CD4-positive, alpha-beta T cell (primary cell): ENCODE results near the gene PRSS56. TPM values are rescaled to one million over a fixed set of nuclear protein-coding genes. Genes with fewer than 3 reads are reported as not detected.

Source experiments
- ATAC-seq: fragments of 200-7000 bp; cut with Tn5 transposase; one replicate; pipeline ENCODE4 v1.10.0; 2022; ENCODE audit warnings: mild to moderate bottlenecking; ENCODE audit not compliant: poor library complexity
- CTCF ChIA-PET: fragments of 350-600 bp; sonication (Branson Sonifier 250); formaldehyde crosslinking; loops from one replicate; lab custom pipeline; 2021; ENCODE audit warnings: antibody characterized with exemption, inconsistent platforms; lab: Charles Lee
- POLR2A ChIA-PET: fragments of 350-600 bp; sonication (Branson Sonifier 250); formaldehyde crosslinking; loops from one replicate; lab custom pipeline; 2021; ENCODE audit warnings: antibody characterized with exemption, inconsistent platforms; lab: Charles Lee
- DNase-seq, 14 experiments: peaks; one replicate each; pipeline ENCODE4 v3.0.0-alpha.2; 2013 to 2020; ENCODE audit warnings: mixed read lengths in 2 of 14
- H3K27ac ChIP-seq, 2 donors: one replicate each; pipeline versions ENCODE4 v1.5.1 to v1.7.0; 2013; ENCODE audit warnings: low read length in 2 of 2, low read depth in 1 of 2, mild to moderate bottlenecking in 1 of 2
- H3K27me3 ChIP-seq, 2 experiments: 1 replicate in 1 of 2; 2 replicates in 1 of 2; pipeline versions ENCODE4 v1.6.1 to v1.7.0; 2013; ENCODE audit warnings: low read length in 2 of 2, control low read depth in 1 of 2, mild to moderate bottlenecking in 1 of 2, moderate library complexity in 1 of 2; ENCODE audit not compliant: insufficient read depth in 2 of 2, control insufficient read depth in 1 of 2
- H3K36me3 ChIP-seq: one replicate; pipeline ENCODE4 v1.6.1; 2013; ENCODE audit warnings: low read length, control low read depth; ENCODE audit not compliant: insufficient read depth
- H3K4me1 ChIP-seq: one replicate; pipeline ENCODE4 v1.6.1; 2013; ENCODE audit warnings: low read length, control low read depth; ENCODE audit not compliant: insufficient read depth
- H3K4me3 ChIP-seq: one replicate; pipeline ENCODE4 v1.5.1; 2013; ENCODE audit warnings: mild to moderate bottlenecking, low read length, moderate library complexity
- H3K9me3 ChIP-seq, 2 experiments: 1 replicate in 1 of 2; 2 replicates in 1 of 2; pipeline versions ENCODE4 v1.6.1 to v1.7.0; 2013; ENCODE audit warnings: low read length in 2 of 2, mild to moderate bottlenecking in 2 of 2, control low read depth in 1 of 2, moderate library complexity in 1 of 2; ENCODE audit not compliant: control insufficient read depth in 1 of 2, insufficient read depth in 1 of 2
- H3K27ac Mint-ChIP-seq: one replicate; pipeline ENCODE4 v1.8.0; 2020; ENCODE audit warnings: mixed read lengths
- H3K27me3 Mint-ChIP-seq: one replicate; pipeline ENCODE4 v1.8.0; 2021; ENCODE audit warnings: mixed read lengths
- H3K36me3 Mint-ChIP-seq: one replicate; pipeline ENCODE4 v1.8.0; 2021; ENCODE audit warnings: low read depth, mixed read lengths
- H3K4me1 Mint-ChIP-seq: one replicate; pipeline ENCODE4 v1.8.0; 2021; ENCODE audit warnings: low read depth, mixed read lengths
- H3K4me3 Mint-ChIP-seq: one replicate; pipeline ENCODE4 v1.8.0; 2020; ENCODE audit warnings: mild to moderate bottlenecking, mixed read lengths
- H3K9me3 Mint-ChIP-seq: one replicate; pipeline ENCODE4 v1.8.0; 2020; ENCODE audit warnings: mixed read lengths
- CTCF ChIP-seq: fragments of 200-600 bp; IDR thresholded peaks from one replicate; pipeline ENCODE4 v1.8.0; 2022; ENCODE audit warnings: antibody characterized with exemption, mild to moderate bottlenecking
- intact Hi-C, 2 experiments: fragments of 100-400 bp; cut with DNase I in 1 of 2; cut with micrococcal nuclease in 1 of 2; formaldehyde crosslinking; loops; one replicate each; pipeline versions ENCODE4 v1.15.1 to v1.9.0; 2023 to 2025; cut with DNase I, micrococcal nuclease
- total RNA-seq, 174 experiments: library from RNA in 2 of 174; stranded (reverse) in 2 of 174; gene quantifications; one replicate each; pipeline ENCODE4 v1.2.3 and lab custom pipeline; 2021 to 2026

The PRSS56 gene
- total RNA-seq, 2 experiments from 2014 or later: not detected

- H3K27me3 Mint-ChIP-seq: no peaks in the 10 kb centered on the region
- Histone ChIP-seq H3K4me1 (peaks cover 26% of the 10 kb centered on the region), H3K27ac (no peak overlapping the region), H3K4me3 (no peak overlapping the region), H3K36me3 (peaks cover 14% of the 10 kb centered on the region), H3K9me3 (peaks cover 0 to 7% of the 10 kb centered on the region in 2 experiments), H3K27me3 (no peaks in the 10 kb centered on the region)
- DNase-seq: no peak
- H3K36me3 Mint-ChIP-seq: peaks cover 34% of the 10 kb centered on the region
- H3K27ac Mint-ChIP-seq: peak overlapping the region; percentile 62
- H3K9me3 Mint-ChIP-seq: peaks cover 5% of the 10 kb centered on the region
- H3K4me1 Mint-ChIP-seq: peaks cover 31% of the 10 kb centered on the region
- ATAC-seq: no peak
- ChIA-PET CTCF (no interaction called here), POLR2A (no interaction called here)
- intact Hi-C loops: no loop called here
- no peak overlapping the region for H3K4me3 Mint-ChIP-seq
- no peak for TF ChIP-seq CTCF
Observed at GRCh38 chr2:232543928-232544631, 23.9 kb downstream of the PRSS56 start.

- Histone ChIP-seq H3K27me3 (no peaks in the 10 kb centered on the region), H3K27ac (no peak overlapping the region), H3K36me3 (peaks cover 14% of the 10 kb centered on the region), H3K4me3 (no peak overlapping the region), H3K4me1 (peaks cover 31% of the 10 kb centered on the region), H3K9me3 (peaks cover 0 to 7% of the 10 kb centered on the region in 2 experiments)
- ATAC-seq (no peak), DNase-seq (no peak)
- ChIA-PET CTCF (no interaction called here), POLR2A (no interaction called here)
- no peak for TF ChIP-seq CTCF
- intact Hi-C loops: no loop called here
- Mint-ChIP-seq H3K27ac (no peak overlapping the region), H3K36me3 (peaks cover 40% of the 10 kb centered on the region), H3K4me3 (no peak overlapping the region), H3K9me3 (peaks cover 5% of the 10 kb centered on the region), H3K27me3 (no peaks in the 10 kb centered on the region), H3K4me1 (peaks cover 37% of the 10 kb centered on the region)
Observed at GRCh38 chr2:232544674-232545073, 24.5 kb downstream of the PRSS56 start.

- no peak for ATAC-seq
- Mint-ChIP-seq H3K27ac (peak overlapping the region; percentile 5), H3K36me3 (peaks cover 48% of the 10 kb centered on the region), H3K27me3 (no peaks in the 10 kb centered on the region), H3K4me3 (no peak overlapping the region), H3K9me3 (peaks cover 5% of the 10 kb centered on the region), H3K4me1 (peaks cover 44% of the 10 kb centered on the region)
- Histone ChIP-seq H3K4me3 (no peak overlapping the region), H3K4me1 (peaks cover 34% of the 10 kb centered on the region), H3K36me3 (peaks cover 14% of the 10 kb centered on the region), H3K27ac (no peak overlapping the region), H3K27me3 (no peaks in the 10 kb centered on the region), H3K9me3 (peaks cover 0 to 7% of the 10 kb centered on the region in 2 experiments)
- TF ChIP-seq CTCF: no peak
- CTCF ChIA-PET: interaction anchor here (0.6 kb wide), 1 partner anchor 10 kb away, joined by 3 read pairs; no protein-coding TSS in a partner anchor
- no peak for DNase-seq
- POLR2A ChIA-PET: interaction anchor here (0.6 kb wide), 1 partner anchor 25 kb away, joined by 4 read pairs; no protein-coding TSS in a partner anchor
- intact Hi-C loops: no loop called here
Observed at GRCh38 chr2:232545511-232546375, 25.6 kb downstream of the PRSS56 start.
